ENCODE measurements around the gene OPN4. TPM values are rescaled to one million over a fixed set of nuclear protein-coding genes. Genes with fewer than 3 reads are reported as not detected.

Gene OPN4
- total RNA-seq, 1 experiment from 2014 or later: not detected

DNA sequence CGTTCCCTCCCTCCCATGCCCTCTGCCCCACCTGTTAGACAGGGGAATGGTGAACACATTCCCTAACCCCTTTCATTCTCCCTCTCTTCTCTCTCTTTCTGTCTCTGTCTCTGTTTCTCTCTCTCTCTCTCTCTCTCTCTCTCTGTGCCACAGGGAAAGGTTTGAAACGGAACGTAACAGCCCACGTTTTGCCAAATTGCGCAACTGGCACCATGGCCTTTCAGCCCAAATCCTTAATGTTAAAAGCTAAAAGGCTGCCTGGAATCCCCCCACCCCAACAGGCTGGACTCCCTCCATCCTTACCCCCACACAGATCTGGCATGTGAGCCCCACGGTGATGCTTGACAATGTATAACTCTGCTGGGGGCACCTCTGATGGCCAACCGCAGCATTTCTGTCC lies 44.8 kb downstream of the OPN4 start:
- intact Hi-C loops (cut with micrococcal nuclease; ENCODE audit: unreplicated experiment): no loop called here
- ChIA-PET CTCF (no interaction called here), POLR2A (ENCODE audit: low non-redundant PET) (no interaction called here)
- H3K4me1 ChIP-seq (ENCODE audit: insufficient read depth, low read length, poor library complexity, severe bottlenecking): peaks cover 9% of the 10 kb centered on the region
- no peaks in the 10 kb centered on the region for H3K36me3 ChIP-seq (ENCODE audit: insufficient read depth, low read length, poor library complexity, severe bottlenecking)
- no peak overlapping the region for H3K4me3 ChIP-seq (ENCODE audit: low read depth, low read length, poor library complexity, severe bottlenecking)
- H3K27ac ChIP-seq (ENCODE audit: low read depth, low read length, poor library complexity, severe bottlenecking): no peak overlapping the region
- H3K27me3 ChIP-seq (replicated peaks; ENCODE audit: insufficient read depth, low read depth, low read length, poor library complexity): no peaks in the 10 kb centered on the region
- no peak for DNase-seq (ENCODE audit: low spot score)
- no peaks in the 10 kb centered on the region for H3K9me3 ChIP-seq (ENCODE audit: low read depth, low read length, poor library complexity, severe bottlenecking)
- TF ChIP-seq, protein P1, sequence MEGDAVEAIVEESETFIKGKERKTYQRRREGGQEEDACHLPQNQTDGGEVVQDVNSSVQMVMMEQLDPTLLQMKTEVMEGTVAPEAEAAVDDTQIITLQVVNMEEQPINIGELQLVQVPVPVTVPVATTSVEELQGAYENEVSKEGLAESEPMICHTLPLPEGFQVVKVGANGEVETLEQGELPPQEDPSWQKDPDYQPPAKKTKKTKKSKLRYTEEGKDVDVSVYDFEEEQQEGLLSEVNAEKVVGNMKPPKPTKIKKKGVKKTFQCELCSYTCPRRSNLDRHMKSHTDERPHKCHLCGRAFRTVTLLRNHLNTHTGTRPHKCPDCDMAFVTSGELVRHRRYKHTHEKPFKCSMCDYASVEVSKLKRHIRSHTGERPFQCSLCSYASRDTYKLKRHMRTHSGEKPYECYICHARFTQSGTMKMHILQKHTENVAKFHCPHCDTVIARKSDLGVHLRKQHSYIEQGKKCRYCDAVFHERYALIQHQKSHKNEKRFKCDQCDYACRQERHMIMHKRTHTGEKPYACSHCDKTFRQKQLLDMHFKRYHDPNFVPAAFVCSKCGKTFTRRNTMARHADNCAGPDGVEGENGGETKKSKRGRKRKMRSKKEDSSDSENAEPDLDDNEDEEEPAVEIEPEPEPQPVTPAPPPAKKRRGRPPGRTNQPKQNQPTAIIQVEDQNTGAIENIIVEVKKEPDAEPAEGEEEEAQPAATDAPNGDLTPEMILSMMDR (conservative IDR thresholded peaks at IDR 0.05; ENCODE audit: low read depth, low read length): no peak
- TF ChIP-seq EZH2 (IDR thresholded peaks at IDR 0.05; ENCODE audit: borderline replicate concordance, low read depth, low read length, poor library complexity, severe bottlenecking): no peak
- BruUV-seq (replicated peaks): no TSS peak

DNA sequence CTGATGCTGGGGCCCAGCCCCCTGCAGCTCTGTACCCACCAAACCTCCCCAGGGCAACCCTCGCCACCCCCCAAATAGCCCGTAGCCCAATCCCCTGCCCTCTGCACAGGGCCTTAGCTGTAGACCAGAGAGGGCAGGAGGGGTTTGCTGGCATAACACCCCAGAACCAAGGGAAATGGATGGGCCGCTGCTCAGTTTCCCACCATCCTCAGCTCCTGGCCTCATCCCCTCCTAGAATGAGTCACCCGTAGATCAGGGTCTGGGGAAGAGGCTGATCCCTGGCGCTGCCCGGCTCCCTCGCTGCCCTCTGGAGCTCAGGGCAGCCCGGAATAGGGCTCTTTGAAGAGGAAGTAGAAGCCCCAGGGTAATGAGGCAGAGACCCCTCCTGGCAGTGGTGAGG lies 45.2 kb downstream of the OPN4 start:
- POLR2A ChIA-PET (ENCODE audit: low non-redundant PET): no interaction called here
- CTCF ChIA-PET: no interaction called here

DNA sequence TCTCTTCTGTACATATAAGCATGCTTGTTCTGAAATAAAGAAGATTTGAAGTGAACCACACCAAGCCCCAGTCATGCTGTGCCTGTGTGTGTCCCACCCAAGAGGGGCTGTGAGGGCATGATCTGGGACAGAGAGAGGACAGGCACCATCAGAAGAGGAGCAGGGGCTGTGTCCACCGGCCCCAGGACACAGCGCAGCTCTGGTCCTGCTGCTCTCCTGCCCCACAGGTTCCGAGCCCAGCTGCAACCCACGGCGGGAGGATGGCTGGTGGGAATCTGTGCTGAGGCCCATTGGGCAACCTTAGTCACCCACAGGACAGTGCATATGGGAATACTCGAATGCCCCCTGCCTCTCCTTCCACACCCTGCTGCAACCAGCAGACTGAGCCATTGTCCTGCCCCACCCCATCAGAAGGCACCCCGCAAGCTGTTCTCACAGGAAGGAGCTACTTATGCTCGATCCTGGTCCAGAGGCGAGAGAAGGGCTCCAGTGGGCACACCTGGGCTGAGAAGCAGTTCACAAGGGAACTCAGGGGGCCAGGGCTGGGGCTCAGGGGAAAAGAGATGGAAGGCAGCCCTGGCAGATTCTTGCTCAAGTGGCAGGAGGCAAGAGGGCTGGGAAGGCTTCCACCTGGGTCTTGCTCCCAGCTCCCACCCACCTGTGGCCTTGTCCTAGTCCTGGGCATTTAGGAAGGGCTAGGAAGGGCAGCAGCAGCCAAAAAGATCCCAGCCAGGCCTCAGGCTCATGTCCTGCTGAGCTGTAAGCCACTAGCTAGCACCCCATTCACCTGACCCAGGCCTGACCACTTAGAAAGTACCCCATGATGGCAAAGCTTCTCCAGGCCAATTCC lies 45.9 kb downstream of the OPN4 start:
- Histone ChIP-seq H3K36me3 (ENCODE audit: insufficient read depth, low read length, poor library complexity, severe bottlenecking) (no peaks in the 10 kb centered on the region), H3K4me1 (ENCODE audit: insufficient read depth, low read length, poor library complexity, severe bottlenecking) (no peaks in the 10 kb centered on the region), H3K4me3 (ENCODE audit: low read depth, low read length, poor library complexity, severe bottlenecking) (no peak overlapping the region), H3K27me3 (replicated peaks; ENCODE audit: insufficient read depth, low read depth, low read length, poor library complexity) (no peaks in the 10 kb centered on the region), H3K27ac (ENCODE audit: low read depth, low read length, poor library complexity, severe bottlenecking) (no peak overlapping the region), H3K9me3 (ENCODE audit: low read depth, low read length, poor library complexity, severe bottlenecking) (no peaks in the 10 kb centered on the region)
- intact Hi-C loops (cut with micrococcal nuclease; ENCODE audit: unreplicated experiment): no loop called here
- no peak for DNase-seq (ENCODE audit: low spot score)
- POLR2A ChIA-PET (ENCODE audit: low non-redundant PET): no interaction called here
- CTCF ChIA-PET: no interaction called here
- no TSS peak for BruUV-seq (replicated peaks)
- no peak for TF ChIP-seq EZH2 (IDR thresholded peaks at IDR 0.05; ENCODE audit: borderline replicate concordance, low read depth, low read length, poor library complexity, severe bottlenecking)
- TF ChIP-seq, protein P1 (conservative IDR thresholded peaks at IDR 0.05; ENCODE audit: low read depth, low read length): no peak

More for the DNA sequence above, 45.2 kb downstream of the OPN4 start:
- H3K36me3 ChIP-seq (ENCODE audit: insufficient read depth, low read length, poor library complexity, severe bottlenecking): no peaks in the 10 kb centered on the region
- H3K27ac ChIP-seq (ENCODE audit: low read depth, low read length, poor library complexity, severe bottlenecking): no peak overlapping the region
- H3K27me3 ChIP-seq (replicated peaks; ENCODE audit: insufficient read depth, low read depth, low read length, poor library complexity): no peaks in the 10 kb centered on the region
- no TSS peak for BruUV-seq (replicated peaks)
- H3K9me3 ChIP-seq (ENCODE audit: low read depth, low read length, poor library complexity, severe bottlenecking): no peaks in the 10 kb centered on the region
- H3K4me3 ChIP-seq (ENCODE audit: low read depth, low read length, poor library complexity, severe bottlenecking): no peak overlapping the region
- intact Hi-C loops (cut with micrococcal nuclease; ENCODE audit: unreplicated experiment): no loop called here
- TF ChIP-seq, protein P1 (conservative IDR thresholded peaks at IDR 0.05; ENCODE audit: low read depth, low read length): no peak
- no peak for DNase-seq (ENCODE audit: low spot score)
- peaks cover 5% of the 10 kb centered on the region for H3K4me1 ChIP-seq (ENCODE audit: insufficient read depth, low read length, poor library complexity, severe bottlenecking)

Measured in A673 (cell line).